HG03103 (cell line): Measurements from ENCODE around the gene KCMF1.
"Not testable (repeated sequence)": the region's sequence is repeated elsewhere in the genome, so short reads cannot be mapped to it uniquely, and the experiment has no call there.

ENCODE experiments used
- ATAC-seq: cut with Tn5 transposase; IDR thresholded peaks from one replicate; pipeline ENCODE4 v1.9.1; 2021; ENCODE audit warnings: low read depth; ENCODE audit not compliant: unreplicated experiment

The KCMF1 gene

GRCh38 chr2:84970868-84971509, at the start of gene KCMF1:
KCMF1 (plus strand) TSS chr2:84971161; CDS start chr2:84971452, 291 bp downstream.
- peak; percentile 43 for ATAC-seq

GRCh38 chr2:84923009-84923408, 48.0 kb upstream of the KCMF1 start:
- ATAC-seq = no peak

- no peak for ATAC-seq
These were observed 46.5 kb upstream of the KCMF1 start for GRCh38 chr2:84924173-84925106.

- no peak for ATAC-seq
These were observed 45.6 kb upstream of the KCMF1 start for GRCh38 chr2:84925336-84925723.

- ATAC-seq = peak; percentile 74
These were observed 45.1 kb upstream of the KCMF1 start for GRCh38 chr2:84925724-84926376.

- no peak for ATAC-seq
These were observed 43.7 kb upstream of the KCMF1 start for GRCh38 chr2:84927275-84927627.

- peak; percentile 52 for ATAC-seq
These were observed 39.6 kb upstream of the KCMF1 start for GRCh38 chr2:84931384-84931821.

GRCh38 chr2:84938194-84938879, 32.6 kb upstream of the KCMF1 start:
- peak; percentile 25 for ATAC-seq

- ATAC-seq = peak; percentile 69
These were observed 31.4 kb upstream of the KCMF1 start for GRCh38 chr2:84939426-84940087.

- peak; percentile 4 for ATAC-seq
These were observed 30.9 kb upstream of the KCMF1 start for GRCh38 chr2:84940088-84940470.

GRCh38 chr2:84940831-84941412, 30.0 kb upstream of the KCMF1 start:
- ATAC-seq = no peak

- ATAC-seq = no peak
These were observed 28.8 kb upstream of the KCMF1 start for GRCh38 chr2:84942166-84942565.

GRCh38 chr2:84942964-84943421, 28.0 kb upstream of the KCMF1 start:
- ATAC-seq = peak; percentile 32

GRCh38 chr2:84944295-84944909, 26.6 kb upstream of the KCMF1 start:
- no peak for ATAC-seq

- ATAC-seq = not testable (repeated sequence)
These were observed 25.1 kb upstream of the KCMF1 start for GRCh38 chr2:84945838-84946203.

GRCh38 chr2:84946204-84947009, 24.6 kb upstream of the KCMF1 start:
- peak; percentile 64 for ATAC-seq

- ATAC-seq = no peak
These were observed 23.9 kb upstream of the KCMF1 start for GRCh38 chr2:84947010-84947593.

- no peak for ATAC-seq
These were observed 17.4 kb upstream of the KCMF1 start for GRCh38 chr2:84953535-84953934.
